Lower leg skin (tissue), 4 donors: Measurements from ENCODE around the gene TRAF4. TPM values are rescaled to one million over a fixed set of nuclear protein-coding genes. Genes with fewer than 3 reads are reported as not detected.

ENCODE experiments used
- DNase-seq, 2 donors: peaks; one replicate each; pipeline ENCODE4 v3.0.0-alpha.2; 2019; ENCODE audit warnings: low spot score in 2 of 2
- H3K4me3 ChIP-seq: fragments of 200-600 bp; sonication (generic); 2 replicates; pipeline ENCODE4 v1.5.1; 2017; ENCODE audit warnings: mild to moderate bottlenecking, low read depth; ENCODE audit not compliant: poor library complexity, severe bottlenecking
- POLR2A ChIP-seq, 2 donors: fragments of 450-650 bp; IDR thresholded peaks; one replicate each; pipeline ENCODE4 v1.6.1; 2016 to 2017; ENCODE audit warnings: antibody characterized with exemption in 2 of 2, mild to moderate bottlenecking in 1 of 2, moderate library complexity in 1 of 2
- WGBS, 2 donors: methylation state at CpG; one replicate each; pipeline ENCODE4 v1.1.5; 2018; 5-methylcytosine and 5-hydroxymethylcytosine counted together
- intact Hi-C: fragments of 100-400 bp; cut with DNase I; formaldehyde crosslinking; loops from one replicate; pipeline ENCODE4 v1.15.0; 2023; ENCODE audit warnings: low total_unique reads
- total RNA-seq, 4 donors: library from RNA; depleted of rRNA; stranded (reverse); fragments of >200 nt; gene quantifications; one replicate each; pipeline ENCODE4 v1.1.0, GENCODE V29; 2016
- TF ChIP-seq, protein P1 (sequence below), 3 donors: fragments of 450-650 bp; IDR thresholded peaks; one replicate each; pipeline ENCODE4 v1.5.1; 2016; ENCODE audit warnings: antibody characterized with exemption in 3 of 3, mild to moderate bottlenecking in 3 of 3, moderate library complexity in 2 of 3

Gene TRAF4
- total RNA-seq, 4 donors from 2014 or later = 11.0 to 30.9 (median 21.8) TPM

DNA sequence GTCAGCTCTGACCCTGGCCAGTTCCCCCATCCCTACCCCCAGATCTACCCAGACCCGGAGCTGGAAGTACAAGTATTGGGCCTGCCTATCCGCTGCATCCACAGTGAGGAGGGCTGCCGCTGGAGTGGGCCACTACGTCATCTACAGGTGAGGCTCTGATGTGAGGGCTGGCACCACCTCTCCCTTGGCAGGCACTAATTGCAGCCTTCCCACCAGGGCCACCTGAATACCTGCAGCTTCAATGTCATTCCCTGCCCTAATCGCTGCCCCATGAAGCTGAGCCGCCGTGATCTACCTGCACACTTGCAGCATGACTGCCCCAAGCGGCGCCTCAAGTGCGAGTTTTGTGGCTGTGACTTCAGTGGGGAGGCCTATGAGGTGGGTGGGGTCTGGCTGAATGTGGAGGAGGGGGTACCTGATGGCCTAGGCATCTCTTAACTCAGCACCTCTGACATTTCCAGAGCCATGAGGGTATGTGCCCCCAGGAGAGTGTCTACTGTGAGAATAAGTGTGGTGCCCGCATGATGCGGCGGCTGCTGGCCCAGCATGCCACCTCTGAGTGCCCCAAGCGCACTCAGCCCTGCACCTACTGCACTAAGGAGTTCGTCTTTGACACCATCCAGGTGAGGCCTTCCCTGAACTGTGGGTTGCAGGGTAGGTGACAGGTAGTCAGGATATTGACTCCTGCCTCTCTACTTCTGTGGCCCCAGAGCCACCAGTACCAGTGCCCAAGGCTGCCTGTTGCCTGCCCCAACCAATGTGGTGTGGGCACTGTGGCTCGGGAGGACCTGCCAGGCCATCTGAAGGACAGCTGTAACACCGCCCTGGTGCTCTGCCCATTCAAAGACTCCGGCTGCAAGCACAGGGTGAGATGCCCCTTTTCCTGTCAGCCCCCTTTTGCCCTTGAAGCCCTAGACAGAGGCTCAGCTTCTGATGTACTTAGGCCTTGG lies 4.3 kb downstream of the TRAF4 start:
- intact Hi-C loops = no loop called here
- TF ChIP-seq POLR2A (IDR thresholded peaks at IDR 0.05) = no peak
- TF ChIP-seq, protein P1, sequence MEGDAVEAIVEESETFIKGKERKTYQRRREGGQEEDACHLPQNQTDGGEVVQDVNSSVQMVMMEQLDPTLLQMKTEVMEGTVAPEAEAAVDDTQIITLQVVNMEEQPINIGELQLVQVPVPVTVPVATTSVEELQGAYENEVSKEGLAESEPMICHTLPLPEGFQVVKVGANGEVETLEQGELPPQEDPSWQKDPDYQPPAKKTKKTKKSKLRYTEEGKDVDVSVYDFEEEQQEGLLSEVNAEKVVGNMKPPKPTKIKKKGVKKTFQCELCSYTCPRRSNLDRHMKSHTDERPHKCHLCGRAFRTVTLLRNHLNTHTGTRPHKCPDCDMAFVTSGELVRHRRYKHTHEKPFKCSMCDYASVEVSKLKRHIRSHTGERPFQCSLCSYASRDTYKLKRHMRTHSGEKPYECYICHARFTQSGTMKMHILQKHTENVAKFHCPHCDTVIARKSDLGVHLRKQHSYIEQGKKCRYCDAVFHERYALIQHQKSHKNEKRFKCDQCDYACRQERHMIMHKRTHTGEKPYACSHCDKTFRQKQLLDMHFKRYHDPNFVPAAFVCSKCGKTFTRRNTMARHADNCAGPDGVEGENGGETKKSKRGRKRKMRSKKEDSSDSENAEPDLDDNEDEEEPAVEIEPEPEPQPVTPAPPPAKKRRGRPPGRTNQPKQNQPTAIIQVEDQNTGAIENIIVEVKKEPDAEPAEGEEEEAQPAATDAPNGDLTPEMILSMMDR (IDR thresholded peaks at IDR 0.05) = no peak
- peak in 1 of 2 donors; percentile 84 for DNase-seq
- WGBS, 2 donors = 87 to 91% methylated on average over 8 to 17 of the region's 18 CpGs
- H3K4me3 ChIP-seq = no peak overlapping the region

DNA sequence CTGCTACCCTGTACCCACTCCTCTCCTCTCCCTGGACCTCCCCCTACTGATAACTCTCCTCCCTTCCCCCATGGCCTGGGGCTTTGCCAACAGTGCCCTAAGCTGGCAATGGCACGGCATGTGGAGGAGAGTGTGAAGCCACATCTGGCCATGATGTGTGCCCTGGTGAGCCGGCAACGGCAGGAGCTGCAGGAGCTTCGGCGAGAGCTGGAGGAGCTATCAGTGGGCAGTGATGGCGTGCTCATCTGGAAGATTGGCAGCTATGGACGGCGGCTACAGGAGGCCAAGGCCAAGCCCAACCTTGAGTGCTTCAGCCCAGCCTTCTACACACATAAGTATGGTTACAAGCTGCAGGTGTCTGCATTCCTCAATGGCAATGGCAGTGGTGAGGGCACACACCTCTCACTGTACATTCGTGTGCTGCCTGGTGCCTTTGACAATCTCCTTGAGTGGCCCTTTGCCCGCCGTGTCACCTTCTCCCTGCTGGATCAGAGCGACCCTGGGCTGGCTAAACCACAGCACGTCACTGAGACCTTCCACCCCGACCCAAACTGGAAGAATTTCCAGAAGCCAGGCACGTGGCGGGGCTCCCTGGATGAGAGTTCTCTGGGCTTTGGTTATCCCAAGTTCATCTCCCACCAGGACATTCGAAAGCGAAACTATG lies 5.2 kb downstream of the TRAF4 start:
- 77 to 79% methylated on average over 18 of the region's 18 CpGs for WGBS, 2 donors
- peak in 1 of 2 donors; percentile 84 for DNase-seq
- intact Hi-C loops = no loop called here
- TF ChIP-seq, protein P1 (IDR thresholded peaks at IDR 0.05) = no peak
- TF ChIP-seq POLR2A (IDR thresholded peaks at IDR 0.05) = no peak
- H3K4me3 ChIP-seq = no peak overlapping the region

DNA sequence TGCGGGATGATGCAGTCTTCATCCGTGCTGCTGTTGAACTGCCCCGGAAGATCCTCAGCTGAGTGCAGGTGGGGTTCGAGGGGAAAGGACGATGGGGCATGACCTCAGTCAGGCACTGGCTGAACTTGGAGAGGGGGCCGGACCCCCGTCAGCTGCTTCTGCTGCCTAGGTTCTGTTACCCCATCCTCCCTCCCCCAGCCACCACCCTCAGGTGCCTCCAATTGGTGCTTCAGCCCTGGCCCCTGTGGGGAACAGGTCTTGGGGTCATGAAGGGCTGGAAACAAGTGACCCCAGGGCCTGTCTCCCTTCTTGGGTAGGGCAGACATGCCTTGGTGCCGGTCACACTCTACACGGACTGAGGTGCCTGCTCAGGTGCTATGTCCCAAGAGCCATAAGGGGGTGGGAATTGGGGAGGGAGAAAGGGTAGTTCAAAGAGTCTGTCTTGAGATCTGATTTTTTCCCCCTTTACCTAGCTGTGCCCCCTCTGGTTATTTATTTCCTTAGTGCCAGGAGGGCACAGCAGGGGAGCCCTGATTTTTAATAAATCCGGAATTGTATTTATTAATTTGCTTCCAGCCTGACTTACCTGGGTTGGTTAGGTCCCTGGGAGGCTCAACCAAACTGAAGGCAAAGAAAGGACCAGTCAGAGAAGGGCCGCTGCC lies 5.8 kb downstream of the TRAF4 start:
- H3K4me3 ChIP-seq = no peak overlapping the region
- intact Hi-C loops = no loop called here
- 59% methylated on average over 11 of the region's 11 CpGs for WGBS, 2 donors
- peak in 1 of 2 donors; percentile 86 for DNase-seq
- TF ChIP-seq POLR2A (IDR thresholded peaks at IDR 0.05) = no peak
- TF ChIP-seq, protein P1 (IDR thresholded peaks at IDR 0.05) = no peak

DNA sequence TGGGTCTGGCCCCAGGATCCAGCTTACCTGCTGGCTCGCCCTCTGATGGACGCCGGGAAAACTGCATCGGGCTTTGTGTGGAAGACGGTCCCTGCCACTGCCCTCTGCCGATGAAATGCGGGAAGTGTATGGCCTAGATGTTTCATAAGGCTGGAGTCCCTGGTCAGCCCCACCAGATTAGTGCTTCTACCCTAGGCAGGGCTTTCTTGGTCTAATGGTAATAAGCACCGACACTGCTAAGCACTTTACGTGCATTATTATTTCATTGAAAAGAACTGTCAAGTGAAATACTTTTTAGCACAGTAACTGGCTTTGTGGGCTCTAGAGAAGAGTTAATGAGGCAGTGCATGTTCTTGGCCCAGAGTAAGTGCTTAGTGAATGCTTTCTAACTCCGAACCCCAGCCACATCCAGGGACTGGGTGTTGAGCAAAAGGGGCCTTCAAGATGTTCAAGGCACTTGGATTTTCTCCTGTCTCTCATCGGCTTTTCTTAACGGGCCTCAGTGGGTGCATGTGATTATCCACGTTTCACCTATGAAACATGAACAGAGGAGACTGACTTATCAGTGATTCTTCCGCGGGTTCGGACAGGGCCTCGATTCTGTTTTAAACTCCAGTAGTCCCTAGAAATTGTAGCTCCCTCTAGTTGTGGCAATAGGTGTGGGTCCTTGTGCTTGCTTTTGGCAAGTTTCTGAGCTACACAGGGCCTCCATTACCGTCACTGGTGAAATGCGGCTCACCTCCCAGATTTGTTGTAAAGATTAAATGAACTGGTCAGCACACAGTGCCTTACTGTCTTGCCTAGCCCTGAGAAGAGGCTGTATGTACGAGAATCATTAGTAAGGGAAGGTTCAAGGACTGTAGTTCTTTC lies 6.6 kb downstream of the TRAF4 start:
- 29 to 36% methylated on average over 20 of the region's 20 CpGs for WGBS, 2 donors
- no peak overlapping the region for H3K4me3 ChIP-seq
- TF ChIP-seq POLR2A (IDR thresholded peaks at IDR 0.05) = no peak
- TF ChIP-seq, protein P1 (IDR thresholded peaks at IDR 0.05) = peak; percentile 13 to 99 (median 75)
- intact Hi-C loops = no loop called here
- peak; percentile 91 to 98 for DNase-seq
